ENCODE results near the gene AVEN. TPM values are rescaled to one million over a fixed set of nuclear protein-coding genes. Genes with fewer than 3 reads are reported as not detected.
"Not testable (repeated sequence)": the region's sequence is repeated elsewhere in the genome, so short reads cannot be mapped to it uniquely, and the experiment has no call there.

AVEN gene
- polyA plus RNA-seq, 1 donor: 13.0 TPM

DNA sequence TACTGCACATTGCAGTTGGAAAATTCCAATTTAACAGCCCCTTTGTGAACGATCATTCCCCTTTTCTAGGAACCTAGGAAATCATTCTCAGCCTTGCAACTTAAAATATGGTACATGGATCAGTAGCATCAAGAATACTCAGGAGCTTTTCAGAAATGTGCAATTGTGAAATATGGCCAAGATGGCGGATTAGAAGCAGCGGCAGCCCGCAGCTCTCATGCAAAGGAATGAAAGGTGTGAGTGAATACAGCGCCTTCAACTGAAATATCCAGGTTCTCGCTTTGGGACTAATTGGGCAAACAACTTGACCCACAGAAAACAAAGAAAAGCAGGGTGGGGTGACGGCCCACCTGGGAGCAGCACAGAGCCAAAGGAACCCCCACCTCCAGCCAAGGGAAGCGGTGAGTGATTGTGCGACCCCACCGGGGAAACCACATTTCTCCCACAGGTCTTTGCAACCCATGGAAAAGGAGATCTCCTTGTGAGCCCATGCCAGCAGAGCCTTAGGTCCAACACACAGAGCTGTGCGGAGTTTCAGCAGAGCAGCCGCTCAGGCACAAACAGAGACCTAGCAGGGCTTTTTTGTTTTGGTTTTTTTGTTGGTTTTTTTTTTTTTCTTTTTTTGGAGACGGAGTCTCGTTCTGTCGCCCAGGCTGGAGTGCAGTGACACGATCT is 7.6 kb upstream of the AVEN start:
- no peak for DNase-seq

- DNase-seq: no peak
Measured at GRCh38 chr15:34043813-34044212, 4.8 kb upstream of the AVEN start.

GRCh38 chr15:34043391-34043790 is 4.4 kb upstream of the AVEN start:
- DNase-seq: no peak

- no peak for DNase-seq
Measured at GRCh38 chr15:34039790-34040113, 748 bp upstream of the AVEN start.

GRCh38 chr15:34038023-34038870 is 757 bp downstream of the AVEN start:
- peak; percentile 75 for DNase-seq

DNA sequence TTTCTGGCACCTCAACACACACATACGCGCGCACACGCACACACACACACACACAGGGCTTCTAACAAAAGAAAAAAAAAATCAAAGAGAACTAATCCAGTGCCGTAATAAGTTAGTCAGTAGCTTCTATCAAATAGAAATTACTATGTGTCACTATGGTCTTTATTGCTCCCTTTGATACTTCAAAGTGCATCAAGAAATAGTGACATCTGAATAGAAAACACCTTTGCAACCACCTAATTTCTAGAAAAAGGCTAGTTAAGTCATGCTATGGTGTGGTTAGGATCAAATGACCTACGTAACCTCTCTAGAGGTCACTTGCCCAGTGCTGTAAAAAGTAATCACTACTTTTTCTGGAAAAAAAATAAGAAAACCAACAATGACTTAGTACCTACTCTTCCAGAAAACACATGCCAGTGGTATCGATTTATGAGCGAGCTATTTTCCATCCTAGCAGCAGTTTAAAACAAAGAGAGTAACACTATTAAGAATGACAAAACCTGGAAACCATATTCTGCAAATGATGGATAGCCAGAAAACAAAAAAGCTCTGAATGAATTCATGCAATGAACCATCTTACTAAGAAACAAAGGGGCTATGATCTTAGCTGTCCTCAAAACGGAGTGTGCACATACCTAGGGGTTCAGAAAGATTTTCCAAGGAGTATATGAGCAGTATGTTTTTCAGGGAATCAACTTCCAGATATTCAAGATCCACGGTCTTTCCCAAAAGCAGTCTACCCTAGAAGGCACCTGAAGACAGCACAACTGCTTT is 6.8 kb downstream of the AVEN start:
- DNase-seq: no peak

DNA sequence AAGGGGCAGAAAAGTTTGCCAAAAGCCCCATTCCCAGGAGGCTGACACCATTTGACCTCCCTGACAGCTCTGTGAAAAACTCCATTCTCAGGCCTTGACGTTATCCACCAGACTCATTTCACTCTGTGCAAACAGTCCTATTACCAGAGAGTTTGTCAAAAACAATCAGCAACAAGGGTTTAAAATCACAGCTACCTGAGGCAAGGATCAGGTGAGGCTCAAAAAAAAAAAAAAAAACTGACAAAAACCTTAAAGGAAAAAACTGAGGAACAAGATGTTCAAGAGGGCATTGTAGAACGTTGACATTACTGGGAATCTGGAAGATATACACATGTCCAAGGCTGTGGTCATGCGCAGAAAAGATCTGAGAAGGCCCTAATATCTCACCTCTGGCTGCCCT is 11.4 kb downstream of the AVEN start:
- DNase-seq: no peak

DNA sequence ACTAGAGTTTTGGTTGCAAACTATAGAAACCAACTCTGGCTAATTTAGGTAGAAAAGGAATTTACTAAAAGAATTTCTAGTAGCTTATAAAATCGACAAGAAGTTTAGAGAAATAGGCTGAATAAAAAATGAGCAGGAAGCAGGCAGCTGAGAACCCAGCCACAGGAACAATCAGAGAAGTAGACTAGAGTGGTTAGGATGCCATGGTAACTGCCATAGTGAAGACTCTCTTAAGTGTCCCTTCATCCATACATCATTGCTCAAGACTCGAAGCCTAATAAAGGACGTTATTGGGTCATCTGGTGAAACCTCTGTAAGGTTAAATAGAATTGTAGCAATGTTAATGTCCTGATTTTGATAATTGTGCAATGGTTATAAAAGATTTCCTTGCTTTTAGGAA is 13.8 kb downstream of the AVEN start:
- no peak for DNase-seq

- DNase-seq: no peak
Measured at GRCh38 chr15:34023907-34024306, 15.1 kb downstream of the AVEN start.

DNA sequence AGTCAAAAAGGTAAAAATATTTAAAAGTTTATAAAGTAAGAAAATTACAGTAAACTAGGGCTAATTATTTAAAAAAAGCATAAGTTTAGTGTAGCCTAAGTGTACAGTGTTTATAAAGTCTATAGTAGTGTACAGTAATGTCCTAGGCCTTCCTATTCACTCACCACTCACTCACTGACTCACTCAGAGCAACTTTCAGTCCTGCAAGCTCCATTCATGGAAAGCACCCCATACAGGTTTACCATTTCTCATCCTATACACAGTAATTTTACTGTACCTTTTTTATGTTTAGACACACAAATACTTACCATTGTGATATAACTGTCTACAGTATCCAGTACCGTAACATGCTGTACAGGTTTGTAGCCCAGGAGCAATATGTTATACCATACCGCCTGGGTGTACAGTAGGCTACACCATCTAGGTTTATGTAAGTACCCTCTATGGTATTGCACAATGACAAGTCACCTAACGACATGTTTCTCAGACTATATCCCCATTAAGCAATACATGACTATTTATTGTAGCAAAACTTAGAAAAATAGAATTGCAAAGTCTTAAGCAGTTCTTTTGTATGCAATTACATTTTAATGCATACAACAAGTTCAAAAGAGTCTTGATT is 19.5 kb downstream of the AVEN start:
- DNase-seq: no peak

- not testable (repeated sequence) for DNase-seq
Measured at GRCh38 chr15:34018738-34019137, 20.3 kb downstream of the AVEN start.

GRCh38 chr15:34018021-34018645 is 20.9 kb downstream of the AVEN start:
- no peak for DNase-seq

GRCh38 chr15:34014556-34014955 is 24.4 kb downstream of the AVEN start:
- DNase-seq: no peak

DNA sequence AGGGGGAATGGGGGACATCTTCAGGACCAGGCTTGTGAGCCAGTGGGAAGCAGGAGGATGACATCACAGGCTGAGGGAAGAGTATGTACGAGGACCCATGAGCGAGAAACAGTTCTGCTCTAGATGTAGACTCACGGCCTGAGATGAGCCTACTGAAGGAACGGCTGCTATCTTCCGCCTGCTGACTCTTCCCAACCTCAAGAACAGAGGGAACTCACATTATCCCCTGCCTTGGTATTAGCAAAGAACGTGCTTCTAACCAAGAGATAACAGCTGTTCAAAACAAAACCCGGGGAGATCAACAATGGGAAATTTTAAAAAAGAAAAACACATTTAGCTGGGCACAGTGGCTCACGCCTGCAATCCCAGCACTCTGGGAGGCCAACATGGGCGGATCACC is 25.3 kb downstream of the AVEN start:
- DNase-seq: no peak

GRCh38 chr15:34012461-34013028 is 26.5 kb downstream of the AVEN start:
- no peak for DNase-seq

DNA sequence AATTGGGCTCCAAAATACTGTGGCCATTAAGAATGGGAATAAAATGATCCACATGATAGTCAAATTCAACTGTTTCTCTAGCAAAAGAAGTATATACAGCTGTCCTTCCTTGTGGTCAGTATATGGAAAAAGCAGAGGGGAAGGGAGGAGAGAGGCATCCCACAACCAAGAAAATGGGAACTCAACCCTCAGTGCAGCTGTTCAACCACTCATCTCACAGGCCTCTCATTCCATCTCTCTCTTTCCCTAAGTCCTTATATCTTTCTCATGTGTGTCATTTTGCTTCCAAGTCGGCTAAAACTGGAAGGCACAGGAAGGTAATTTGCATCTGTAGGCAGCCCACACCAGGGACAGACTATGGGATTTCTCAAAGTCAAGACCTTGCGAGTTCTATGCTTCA is 27.5 kb downstream of the AVEN start:
- no peak for DNase-seq

DNA sequence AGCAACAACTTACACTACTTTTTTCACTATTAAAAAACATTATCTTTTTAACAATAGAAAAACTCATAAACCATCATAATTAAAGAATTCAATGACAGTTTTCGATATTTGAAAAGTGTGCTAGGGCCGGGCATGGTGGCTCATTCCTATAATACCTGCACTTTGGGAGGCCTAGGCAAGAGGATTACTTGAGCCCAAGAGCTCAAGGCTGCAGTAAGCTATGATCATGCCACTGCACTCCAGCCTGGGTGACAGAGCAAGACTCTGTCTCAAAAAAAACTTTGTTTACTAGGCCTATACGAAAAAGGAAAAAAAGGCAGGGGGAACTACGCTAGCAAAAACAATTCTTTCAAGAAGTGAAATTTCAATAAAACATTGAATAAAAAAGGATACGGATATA is 28.1 kb downstream of the AVEN start:
- DNase-seq: no peak

GRCh38 chr15:34009656-34010055 is 29.3 kb downstream of the AVEN start:
- DNase-seq: no peak

GRCh38 chr15:34006381-34006780 is 32.6 kb downstream of the AVEN start:
- DNase-seq: no peak

GRCh38 chr15:34001536-34001935 is 37.5 kb downstream of the AVEN start:
- DNase-seq: no peak

GRCh38 chr15:33995666-33996065 is 43.3 kb downstream of the AVEN start:
- not testable (repeated sequence) for DNase-seq

Measured in left kidney (tissue), 2 donors.